ENCODE results near the gene EMC9.

GRCh38 chr14:24172871-24173281, 31.5 kb upstream of the EMC9 start:
- TF ChIP-seq CTCF (IDR thresholded peaks at IDR 0.05) (no peak), POLR2A (IDR thresholded peaks at IDR 0.05) (no peak)

All from thyroid gland (tissue), 4 donors.